HG03571 (cell line): Measurements from ENCODE around the gene ZNF35.
A peak's percentile ranks its signal among the peaks of the same experiment; 100 is the strongest.
"Not testable (repeated sequence)": the region's sequence is repeated elsewhere in the genome, so short reads cannot be mapped to it uniquely, and the experiment has no call there.

Experiments used
- ATAC-seq: cut with Tn5 transposase; IDR thresholded peaks from one replicate; pipeline ENCODE4 v1.9.1; 2021; ENCODE audit not compliant: unreplicated experiment

Gene ZNF35

DNA sequence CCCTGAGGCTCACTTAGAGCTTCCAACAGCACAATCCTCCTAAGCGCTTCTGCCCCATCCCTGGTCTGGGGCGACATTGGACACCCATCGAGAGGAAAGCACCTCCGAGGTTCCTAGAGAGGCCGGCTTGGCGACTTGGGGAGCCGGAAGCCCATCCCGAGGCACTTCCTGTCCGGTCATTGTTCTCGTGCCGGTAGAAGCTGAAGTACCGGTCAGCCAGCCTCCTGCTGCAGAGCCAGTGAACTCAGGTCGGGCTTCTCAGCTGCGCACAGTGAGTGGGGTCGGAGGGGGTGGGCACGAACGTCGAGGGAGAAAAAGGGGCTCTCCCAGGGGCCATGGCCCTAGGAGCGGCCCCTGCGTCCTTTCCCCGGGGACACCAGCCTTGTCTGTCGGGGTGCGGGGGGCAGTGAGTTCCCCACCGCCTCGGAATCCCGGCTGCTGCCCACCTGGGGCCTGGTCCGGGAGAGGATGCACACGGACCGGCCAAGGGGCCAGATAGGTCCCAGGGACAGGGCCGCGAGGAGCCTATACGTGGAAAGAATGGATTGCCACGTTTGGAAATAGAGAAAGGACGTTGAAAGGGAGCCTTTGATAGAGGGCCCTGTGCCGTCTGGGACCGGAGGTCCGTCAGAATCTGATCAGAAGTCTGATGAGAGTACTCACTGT, at the start of gene ZNF35:
Gene ZNF35, plus strand, starts transcription at position 169 of the 666 bp plus-strand sequence. CDS start 2,336 bp downstream, outside the sequence.
- ATAC-seq = peak; percentile 96

DNA sequence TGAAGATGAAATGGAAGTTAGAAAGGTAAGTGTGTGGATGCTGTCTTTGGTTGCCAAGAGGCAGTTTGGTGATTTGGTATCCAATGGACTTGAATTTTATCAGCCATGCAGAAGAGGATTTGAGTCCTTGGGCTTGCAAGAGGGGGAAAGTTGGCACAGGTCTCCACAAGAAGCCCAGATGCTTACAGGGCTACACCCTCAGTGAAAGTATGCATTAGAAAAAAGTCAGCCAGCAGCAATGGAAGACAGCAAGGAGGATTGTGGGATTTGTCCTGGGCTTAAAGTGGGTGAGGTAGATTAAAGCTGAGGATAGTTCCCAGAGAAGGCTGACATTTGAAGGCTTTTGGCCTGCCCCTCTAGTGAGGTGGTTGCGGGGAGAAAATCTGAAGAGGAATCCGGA, 46.8 kb upstream of the ZNF35 start:
- no peak for ATAC-seq

DNA sequence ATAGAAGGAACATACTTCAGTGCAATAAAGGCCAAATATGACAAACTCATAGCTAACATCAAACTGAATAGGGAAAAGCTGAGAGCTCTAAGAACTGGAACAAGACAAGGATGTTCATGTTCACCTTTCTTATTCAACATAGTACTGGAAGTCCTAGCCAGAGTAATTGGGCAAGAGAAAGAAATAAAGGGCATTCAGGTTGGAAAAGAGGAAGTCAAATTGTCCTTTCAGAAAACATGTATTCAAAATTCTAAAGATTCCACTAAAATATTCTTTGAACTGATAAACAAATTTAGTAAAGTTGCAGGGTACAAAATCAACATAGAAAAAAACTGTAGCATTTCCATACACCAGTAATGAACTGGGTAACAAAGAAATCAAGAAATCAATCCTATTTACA, 35.9 kb upstream of the ZNF35 start:
- ATAC-seq = no peak

DNA sequence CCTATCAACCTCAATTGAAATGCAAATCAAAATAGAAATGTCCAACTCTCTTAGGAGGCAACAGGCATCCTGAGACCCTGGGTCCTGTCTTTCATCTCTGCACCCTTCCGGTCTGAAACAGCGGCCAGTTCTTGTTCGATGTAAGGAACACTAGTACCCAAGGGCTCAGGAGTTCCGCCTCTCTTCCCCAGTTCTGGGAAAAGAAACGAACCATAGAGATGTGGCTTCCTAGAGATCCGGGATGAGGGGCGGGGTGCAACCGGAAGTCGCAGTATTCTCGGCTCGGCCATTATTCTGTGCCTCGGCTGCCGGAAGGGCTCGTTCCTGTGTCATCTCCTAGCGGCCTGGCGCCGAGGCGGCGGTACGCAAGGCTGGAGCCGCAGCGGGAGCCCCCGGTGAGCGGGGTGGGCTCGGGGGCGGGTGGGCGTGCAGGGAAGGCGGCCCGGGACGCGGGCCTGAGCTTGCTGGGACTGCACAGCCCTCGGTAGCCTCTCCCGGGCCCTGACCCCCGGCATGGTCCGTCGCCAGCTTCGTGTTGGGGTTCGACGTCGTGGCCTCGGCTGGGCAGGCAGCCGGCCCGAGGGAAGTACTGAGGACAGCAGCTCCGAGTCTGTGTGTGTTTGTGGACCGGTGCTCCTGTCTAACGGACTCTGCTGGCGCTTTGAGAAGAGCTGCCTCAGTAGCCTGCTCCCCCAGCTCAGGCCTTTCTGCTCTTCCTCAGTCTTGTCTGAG, 23.6 kb upstream of the ZNF35 start, which contains the start of gene ZNF197:
Gene ZNF197, plus strand, starts transcription at position 288 of the 732 bp plus-strand sequence. CDS start 4,119 bp downstream, outside the sequence.
- peak; percentile 91 for ATAC-seq

DNA sequence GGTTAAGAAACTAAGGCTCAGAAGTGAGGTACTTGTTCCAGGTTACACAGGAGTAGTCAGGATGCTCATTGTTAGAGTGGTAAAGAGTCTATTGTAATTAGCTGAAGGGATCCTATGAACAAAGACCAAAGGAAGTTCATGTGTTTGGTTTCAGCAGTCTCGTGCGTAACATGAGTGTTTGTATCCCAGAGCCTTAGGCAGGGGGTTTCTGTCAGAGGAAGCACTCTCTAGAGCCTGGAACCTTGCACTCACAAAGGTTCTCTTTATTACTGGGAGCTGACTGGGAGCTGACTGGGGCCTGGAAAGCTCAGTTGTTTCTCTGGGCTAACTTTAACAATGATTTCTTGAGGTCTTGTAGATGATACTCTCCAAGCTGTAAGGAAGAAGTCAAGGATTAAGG, 19.8 kb upstream of the ZNF35 start:
- ATAC-seq = no peak

DNA sequence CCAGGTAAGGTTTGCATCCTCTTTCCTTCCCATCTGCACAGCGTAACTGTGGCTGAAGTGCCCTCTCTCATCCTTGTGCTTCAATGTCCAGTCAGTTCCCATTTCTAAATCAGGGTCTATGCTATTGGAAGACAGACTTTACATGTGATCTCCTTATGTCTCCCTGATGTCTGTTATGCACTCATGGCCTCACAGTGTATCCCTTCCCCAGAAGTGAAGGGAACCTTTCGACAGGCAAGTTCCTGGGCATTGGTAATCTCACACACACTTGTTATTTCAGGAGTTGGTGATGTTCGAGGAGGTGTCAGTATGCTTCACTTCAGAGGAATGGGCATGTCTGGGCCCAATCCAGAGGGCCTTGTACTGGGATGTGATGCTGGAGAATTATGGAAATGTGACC, 16.3 kb upstream of the ZNF35 start:
- ATAC-seq = no peak

DNA sequence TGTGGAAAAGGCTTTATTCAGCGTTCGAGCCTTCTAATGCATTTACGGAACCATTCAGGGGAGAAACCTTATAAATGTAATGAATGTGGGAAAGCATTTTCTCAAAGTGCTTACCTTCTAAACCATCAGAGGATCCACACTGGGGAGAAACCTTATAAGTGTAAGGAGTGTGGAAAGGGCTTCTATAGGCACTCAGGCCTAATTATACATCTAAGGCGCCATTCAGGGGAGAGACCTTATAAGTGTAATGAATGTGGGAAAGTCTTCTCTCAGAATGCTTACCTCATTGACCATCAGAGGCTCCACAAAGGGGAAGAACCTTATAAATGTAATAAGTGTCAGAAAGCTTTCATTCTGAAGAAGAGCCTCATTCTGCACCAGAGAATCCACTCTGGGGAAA, 6.2 kb upstream of the ZNF35 start:
- no peak for ATAC-seq

DNA sequence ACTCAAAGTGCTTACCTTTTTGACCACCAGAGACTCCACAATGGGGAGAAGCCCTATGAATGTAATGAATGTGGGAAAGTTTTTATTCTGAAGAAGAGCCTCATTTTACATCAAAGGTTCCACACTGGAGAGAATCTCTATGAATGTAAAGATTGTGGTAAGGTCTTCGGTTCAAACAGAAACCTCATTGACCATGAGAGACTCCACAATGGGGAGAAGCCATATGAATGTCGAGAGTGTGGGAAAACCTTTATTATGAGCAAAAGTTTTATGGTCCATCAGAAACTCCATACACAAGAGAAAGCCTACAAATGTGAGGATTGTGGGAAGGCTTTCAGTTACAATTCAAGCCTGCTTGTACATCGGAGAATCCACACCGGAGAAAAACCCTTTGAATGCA, 5.5 kb upstream of the ZNF35 start:
- no peak for ATAC-seq

DNA sequence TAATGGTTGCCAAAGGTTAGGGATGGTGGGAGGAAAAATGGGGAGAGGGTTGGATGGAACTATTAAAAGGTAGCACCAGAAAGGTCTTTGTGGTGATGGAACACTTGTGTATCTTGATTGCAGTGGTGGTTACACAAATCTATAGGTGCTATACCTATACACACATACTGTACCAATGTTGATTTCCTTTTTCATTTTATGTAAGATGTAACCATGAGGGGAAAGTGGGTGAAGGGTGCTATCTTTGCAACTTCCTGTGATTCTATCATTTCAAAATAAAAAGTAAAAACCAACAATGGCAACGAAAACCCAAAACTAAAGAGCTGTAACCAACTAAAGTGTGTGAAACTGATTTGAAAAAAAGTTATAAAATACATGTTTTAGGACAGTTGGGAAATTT, 761 bp upstream of the ZNF35 start:
- no peak for ATAC-seq

DNA sequence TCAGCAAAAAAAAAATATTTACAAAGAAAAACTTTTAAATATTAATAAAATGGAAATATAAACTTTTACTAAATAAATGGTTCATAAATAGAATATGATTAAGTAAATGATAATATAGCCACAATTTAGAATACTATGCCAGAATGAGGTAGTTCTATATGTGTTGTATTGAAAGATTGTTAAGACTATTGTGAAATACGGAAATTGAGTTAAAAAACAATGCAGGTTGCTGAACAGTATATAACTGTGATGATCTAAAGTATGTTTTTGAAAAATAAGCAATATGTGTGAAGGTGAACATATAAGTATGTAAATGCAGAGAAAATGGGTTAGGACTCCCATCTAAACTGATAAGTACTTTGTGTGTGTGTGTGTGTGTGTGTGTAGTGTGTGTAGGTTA, 1.2 kb downstream of the ZNF35 start:
- no peak for ATAC-seq

DNA sequence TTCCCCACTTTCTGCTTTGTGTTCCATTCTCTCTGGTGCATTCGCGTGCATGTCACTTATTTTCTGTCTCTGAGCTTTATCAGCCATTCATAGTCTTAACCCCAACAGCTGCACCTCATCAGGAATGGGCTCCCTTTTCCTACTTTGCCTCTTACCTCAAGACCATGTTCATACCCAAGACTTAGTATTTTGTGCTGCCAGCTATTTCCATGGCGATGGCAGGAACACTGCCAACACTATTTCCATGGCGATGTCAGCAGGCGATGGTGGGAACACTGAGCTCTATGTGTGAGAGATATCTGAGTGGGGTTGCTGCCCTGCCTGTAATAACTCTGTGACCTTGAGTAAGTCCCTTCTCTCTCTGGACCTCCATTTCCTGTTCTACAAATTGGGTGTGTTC, 5.5 kb downstream of the ZNF35 start:
- ATAC-seq = no peak

DNA sequence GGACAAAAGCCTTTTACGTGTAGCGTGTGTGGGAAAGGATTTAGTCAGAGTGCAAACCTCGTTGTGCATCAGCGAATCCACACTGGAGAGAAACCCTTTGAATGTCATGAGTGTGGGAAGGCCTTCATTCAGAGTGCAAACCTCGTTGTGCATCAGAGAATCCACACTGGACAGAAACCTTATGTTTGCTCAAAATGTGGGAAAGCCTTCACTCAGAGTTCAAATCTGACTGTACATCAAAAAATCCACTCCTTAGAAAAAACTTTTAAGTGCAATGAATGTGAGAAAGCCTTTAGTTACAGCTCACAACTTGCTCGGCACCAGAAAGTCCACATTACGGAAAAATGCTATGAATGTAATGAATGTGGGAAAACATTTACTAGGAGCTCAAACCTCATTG, 10.5 kb downstream of the ZNF35 start:
- ATAC-seq = no peak

DNA sequence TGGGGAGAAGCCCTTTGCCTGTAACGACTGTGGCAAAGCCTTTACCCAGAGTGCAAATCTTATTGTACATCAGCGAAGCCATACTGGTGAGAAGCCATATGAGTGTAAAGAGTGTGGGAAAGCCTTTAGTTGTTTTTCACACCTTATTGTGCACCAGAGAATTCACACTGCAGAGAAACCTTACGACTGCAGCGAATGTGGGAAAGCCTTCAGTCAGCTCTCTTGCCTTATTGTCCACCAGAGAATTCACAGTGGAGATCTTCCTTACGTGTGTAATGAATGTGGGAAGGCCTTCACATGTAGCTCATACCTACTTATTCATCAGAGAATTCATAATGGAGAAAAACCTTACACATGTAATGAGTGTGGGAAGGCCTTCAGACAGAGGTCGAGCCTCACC, 10.9 kb downstream of the ZNF35 start:
- no peak for ATAC-seq

DNA sequence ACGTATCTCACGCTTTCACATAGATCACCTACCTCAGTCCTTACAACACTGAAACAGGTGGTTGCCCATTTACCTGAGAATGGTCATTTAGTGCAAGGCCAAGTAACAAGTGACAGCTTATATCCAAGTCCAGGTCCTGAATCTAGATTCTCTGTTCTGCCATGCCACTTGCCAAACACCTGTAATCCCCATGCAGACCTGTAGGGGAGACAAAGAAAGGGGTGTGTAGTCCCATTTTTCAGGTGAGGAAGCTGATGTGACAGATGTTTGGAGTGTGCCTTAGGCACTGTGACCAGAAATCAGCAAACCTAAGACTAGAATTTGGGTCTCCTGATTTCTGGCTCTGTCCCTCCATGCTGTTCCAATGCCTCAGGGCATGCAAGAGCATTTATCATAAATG, 12.7 kb downstream of the ZNF35 start:
- ATAC-seq = no peak

DNA sequence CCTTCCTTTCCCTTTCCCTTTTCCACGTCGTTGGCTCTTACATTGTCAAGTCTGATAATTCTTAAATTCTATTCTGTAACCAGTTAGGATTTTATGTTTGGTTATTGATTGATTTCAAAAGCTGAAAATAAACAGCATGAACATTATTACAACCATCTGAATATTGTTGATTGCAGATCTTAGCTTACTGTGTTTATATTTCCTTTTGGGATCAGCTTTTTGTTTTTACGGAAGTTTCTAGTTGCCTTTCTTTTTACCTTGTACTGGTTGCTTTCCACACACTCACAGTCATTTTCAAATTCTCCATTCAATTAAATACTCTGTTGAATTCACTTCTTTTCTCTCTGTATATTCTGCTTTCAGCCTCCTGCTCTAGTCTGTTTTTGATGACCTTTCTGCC, 16.6 kb downstream of the ZNF35 start:
- ATAC-seq = no peak

DNA sequence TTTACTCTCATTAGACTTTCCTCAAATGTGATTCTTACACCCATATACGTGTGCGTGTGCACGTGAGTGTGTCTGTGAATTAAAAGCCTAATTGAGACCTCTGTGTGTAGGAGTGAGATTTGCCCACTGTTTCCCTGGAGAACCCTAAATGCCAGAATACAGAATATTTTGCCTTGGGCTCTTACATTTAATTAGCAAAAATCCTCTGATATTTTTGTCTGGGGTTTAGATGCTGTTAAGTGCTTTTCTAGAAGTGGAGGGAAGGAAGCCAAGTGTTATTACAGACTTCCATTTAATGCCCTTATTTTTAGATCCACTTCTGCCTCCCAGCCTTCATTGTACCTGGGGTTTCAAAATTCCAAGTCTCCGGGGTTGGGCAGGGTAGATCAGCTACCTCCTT, 17.8 kb downstream of the ZNF35 start:
- ATAC-seq = no peak

DNA sequence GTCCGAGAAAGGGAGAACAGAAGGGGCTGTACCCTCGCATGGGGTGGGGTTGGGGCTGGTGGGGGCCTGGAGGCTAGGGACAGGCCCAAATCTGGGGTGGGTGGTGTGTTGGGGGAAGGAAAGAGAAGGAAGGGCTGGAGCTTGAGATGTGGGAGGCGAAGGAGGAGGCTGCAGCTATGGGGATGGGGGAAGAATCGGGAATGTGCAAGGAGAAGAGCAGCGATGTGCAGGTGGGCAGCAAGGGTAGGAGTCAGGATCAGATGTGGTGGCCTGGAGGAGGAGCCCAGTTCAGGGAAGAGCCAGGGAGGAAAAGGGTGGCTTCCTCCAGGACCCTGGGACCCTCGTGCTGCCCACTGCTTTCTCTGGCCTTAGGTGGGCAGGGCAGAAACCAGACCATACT, 21.2 kb downstream of the ZNF35 start:
- no peak for ATAC-seq

DNA sequence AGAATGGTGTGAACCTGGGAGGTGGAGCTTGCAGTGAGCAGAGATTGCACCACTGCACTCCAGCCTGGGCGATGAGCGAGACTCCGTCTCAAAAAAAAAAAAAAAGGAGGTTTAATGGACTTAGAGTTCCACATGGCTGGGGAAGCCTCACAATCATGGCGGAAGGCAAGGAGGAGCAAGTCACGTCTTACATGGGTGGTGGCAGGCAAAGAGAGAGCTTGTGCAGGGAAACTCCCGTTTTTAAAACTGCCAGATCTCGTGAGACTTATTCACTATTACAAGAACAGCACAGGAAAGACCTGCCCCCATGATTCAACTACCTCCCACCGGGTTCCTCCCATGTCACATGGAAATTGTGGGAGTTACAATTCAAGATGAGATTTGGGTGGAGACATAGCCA, 24.9 kb downstream of the ZNF35 start:
- not testable (repeated sequence) for ATAC-seq

DNA sequence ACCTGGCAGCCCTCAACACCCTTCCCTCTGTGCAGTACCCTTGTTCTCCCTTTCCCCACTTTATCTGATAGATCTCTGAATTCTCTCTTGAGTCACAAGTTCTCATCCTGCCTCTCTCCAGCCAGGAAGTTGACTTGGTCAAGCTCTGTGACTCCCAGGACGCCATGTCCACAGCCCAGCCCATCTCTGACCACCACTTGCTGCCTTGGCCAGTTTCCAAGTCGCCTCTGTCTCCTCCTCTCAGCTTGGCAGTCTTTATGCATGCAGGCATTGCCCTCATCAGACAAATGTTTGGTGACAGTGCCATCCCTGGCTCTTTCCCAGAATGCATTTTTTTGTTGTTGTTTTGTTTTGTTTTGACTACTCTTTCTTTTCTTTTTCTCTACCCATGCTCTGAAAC, 25.7 kb downstream of the ZNF35 start:
- no peak for ATAC-seq

DNA sequence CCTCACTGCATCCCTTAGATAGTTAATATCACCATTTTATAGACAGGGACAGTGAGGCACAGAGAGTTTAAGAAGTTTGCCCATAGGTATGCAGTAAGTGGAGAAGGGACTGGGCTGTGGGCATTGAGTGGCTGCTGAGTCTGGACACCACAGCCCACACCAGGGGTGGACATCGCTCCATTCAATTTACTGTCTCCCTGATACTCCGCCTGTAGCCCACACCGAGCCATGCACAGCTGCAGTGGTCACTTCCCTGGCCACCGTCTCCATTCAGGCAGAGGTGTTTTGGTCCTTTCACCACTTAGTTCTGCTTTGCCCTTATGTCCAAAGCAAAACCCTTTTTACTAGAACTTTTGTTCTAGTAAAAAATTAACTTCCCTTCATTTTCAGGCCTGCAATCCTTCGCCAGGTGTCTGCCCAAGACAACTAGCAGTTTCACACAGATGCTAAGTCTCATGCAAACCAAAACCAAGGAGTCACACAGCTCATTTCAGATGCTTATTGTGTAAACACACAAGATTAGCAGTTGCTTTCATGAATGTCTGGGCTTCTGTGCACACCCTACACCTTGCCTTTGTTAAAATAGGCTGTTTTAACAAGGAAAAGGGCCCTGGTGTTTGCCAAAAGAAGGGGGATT, 30.1 kb downstream of the ZNF35 start:
- no peak for ATAC-seq

DNA sequence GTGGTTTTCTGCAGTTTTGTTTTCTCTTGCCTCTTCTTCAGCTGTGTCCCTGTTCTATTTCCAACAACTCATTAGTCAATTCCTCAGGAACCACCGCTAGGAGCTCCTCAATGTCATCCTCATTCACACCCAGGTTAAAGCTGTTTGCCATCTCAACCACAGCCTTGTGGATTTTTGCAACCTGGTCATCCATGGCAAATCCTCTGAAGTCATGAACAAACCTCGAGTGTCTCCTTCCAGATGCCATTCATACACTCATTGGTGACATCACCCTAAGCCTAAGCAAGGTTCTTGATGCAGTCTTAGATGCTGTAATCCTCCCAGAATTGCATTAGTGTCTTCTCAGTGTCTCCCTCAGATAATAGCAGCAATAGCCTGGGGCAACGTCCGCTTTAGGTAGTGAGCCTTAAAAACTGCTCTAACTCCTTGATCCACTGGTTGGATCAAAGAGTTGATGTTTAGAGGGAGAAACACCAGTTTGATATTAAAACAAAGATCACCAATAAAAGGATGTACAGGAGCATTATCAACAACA, 32.5 kb downstream of the ZNF35 start:
- ATAC-seq = no peak
